Astrocyte (in vitro differentiated cells and primary cell): ENCODE results near the gene ATP2B3. TPM values are rescaled to one million over a fixed set of nuclear protein-coding genes. Genes with fewer than 3 reads are reported as not detected.

Experiments used
- DNase-seq: peaks from one replicate; pipeline ENCODE4 v3.0.0-alpha.2; 2010; ENCODE audit warnings: low read depth
- FAIRE-seq: peaks from 2 replicates; lab custom pipeline; 2011; peaks lifted over from hg19 to GRCh38; lab: Jason Lieb, UNC
- H2AFZ ChIP-seq: 2 replicates; pipeline ENCODE4 v1.6.0; 2012; ENCODE audit warnings: low read depth, low read length, inconsistent platforms
- H3K27ac ChIP-seq: 2 replicates; pipeline ENCODE4 v1.5.1; 2011; ENCODE audit warnings: low read depth, low read length, inconsistent platforms
- H3K27me3 ChIP-seq: 2 replicates; pipeline ENCODE4 v1.6.0; 2011; ENCODE audit warnings: low read length, inconsistent platforms; ENCODE audit not compliant: insufficient read depth
- H3K36me3 ChIP-seq: 2 replicates; pipeline ENCODE4 v1.5.1; 2011; ENCODE audit warnings: low read length, inconsistent platforms; ENCODE audit not compliant: insufficient read depth
- H3K4me1 ChIP-seq: 2 replicates; pipeline ENCODE4 v1.5.1; 2011; ENCODE audit warnings: low read length, inconsistent platforms; ENCODE audit not compliant: insufficient read depth
- H3K4me2 ChIP-seq: 2 replicates; pipeline ENCODE4 v1.6.0; 2012; ENCODE audit warnings: low read length, inconsistent platforms
- H3K4me3 ChIP-seq: 2 replicates; pipeline ENCODE4 v1.5.1; 2011; ENCODE audit warnings: low read depth, mild to moderate bottlenecking, low read length, inconsistent platforms; ENCODE audit not compliant: insufficient read depth
- H3K79me2 ChIP-seq: 2 replicates; pipeline ENCODE4 v1.6.0; 2012; ENCODE audit warnings: mild to moderate bottlenecking, low read length, inconsistent platforms; ENCODE audit not compliant: insufficient read depth
- H3K9ac ChIP-seq: 2 replicates; pipeline ENCODE4 v1.6.0; 2012; ENCODE audit warnings: mild to moderate bottlenecking, low read length, inconsistent platforms
- H3K9me3 ChIP-seq: 2 replicates; pipeline ENCODE4 v1.5.1; 2012; ENCODE audit warnings: low read depth, mild to moderate bottlenecking, low read length, inconsistent platforms; ENCODE audit not compliant: insufficient read depth
- H4K20me1 ChIP-seq: 2 replicates; pipeline ENCODE4 v1.6.0; 2012; ENCODE audit warnings: low read length, inconsistent platforms; ENCODE audit not compliant: insufficient read depth
- H3K27ac Mint-ChIP-seq: one replicate; pipeline ENCODE4 v1.8.0; 2021; ENCODE audit warnings: mild to moderate bottlenecking, mixed read lengths; ENCODE audit not compliant: unreplicated experiment
- H3K27me3 Mint-ChIP-seq: one replicate; pipeline ENCODE4 v1.8.0; 2021; ENCODE audit warnings: low read depth, mixed read lengths; ENCODE audit not compliant: unreplicated experiment
- H3K36me3 Mint-ChIP-seq: one replicate; pipeline ENCODE4 v1.8.0; 2021; ENCODE audit warnings: low read depth, mixed read lengths; ENCODE audit not compliant: unreplicated experiment
- H3K4me1 Mint-ChIP-seq: one replicate; pipeline ENCODE4 v1.8.0; 2021; ENCODE audit warnings: low read depth, mixed read lengths; ENCODE audit not compliant: unreplicated experiment
- H3K4me3 Mint-ChIP-seq: one replicate; pipeline ENCODE4 v1.8.0; 2021; ENCODE audit warnings: mild to moderate bottlenecking, moderate library complexity, mixed read lengths; ENCODE audit not compliant: unreplicated experiment
- H3K9me3 Mint-ChIP-seq: one replicate; pipeline ENCODE4 v1.8.0; 2021; ENCODE audit warnings: mild to moderate bottlenecking, mixed read lengths; ENCODE audit not compliant: unreplicated experiment
- CTCF ChIP-seq: IDR thresholded peaks from 2 replicates; pipeline ENCODE4 v1.5.1; 2011; ENCODE audit warnings: low read depth, mild to moderate bottlenecking, inconsistent platforms, low read length, moderate library complexity; ENCODE audit not compliant: insufficient read depth
- EZH2 ChIP-seq: IDR thresholded peaks from 2 replicates; pipeline ENCODE4 v1.6.1; 2012; ENCODE audit warnings: mild to moderate bottlenecking, low read length, inconsistent platforms; ENCODE audit not compliant: insufficient read depth
- total RNA-seq: library from RNA; stranded (reverse); gene quantifications from 2 replicates; pipeline ENCODE4 v1.2.1, GENCODE V29; 2021

Gene ATP2B3
- total RNA-seq, 1 donor from 2014 or later, result 0.52 TPM

- peak overlapping the region; percentile 73 for H3K27ac ChIP-seq
- no peak overlapping the region for H3K4me3 ChIP-seq
- H3K9me3 ChIP-seq, result no peaks in the 10 kb centered on the region
- no peaks in the 10 kb centered on the region for H4K20me1 ChIP-seq
- DNase-seq, result peak; percentile 68
- no peaks in the 10 kb centered on the region for H3K9me3 Mint-ChIP-seq
- H3K4me2 ChIP-seq, result peak overlapping the region; percentile 68
- H3K4me3 Mint-ChIP-seq, result no peak overlapping the region
- no peaks in the 10 kb centered on the region for H3K79me2 ChIP-seq
- no peak for FAIRE-seq
- H3K9ac ChIP-seq, result peak overlapping the region; percentile 62
- no peaks in the 10 kb centered on the region for H3K27me3 ChIP-seq
- H3K27me3 Mint-ChIP-seq, result peaks cover 1% of the 10 kb centered on the region
- no peak overlapping the region for H3K27ac Mint-ChIP-seq
- peaks cover 3% of the 10 kb centered on the region for H3K36me3 Mint-ChIP-seq
- TF ChIP-seq CTCF (no peak), EZH2 (no peak)
- no peaks in the 10 kb centered on the region for H3K36me3 ChIP-seq
- H2AFZ ChIP-seq, result no peak overlapping the region
- peaks cover 5% of the 10 kb centered on the region for H3K4me1 Mint-ChIP-seq
- H3K4me1 ChIP-seq, result peaks cover 26% of the 10 kb centered on the region
These were observed 40.6 kb upstream of the ATP2B3 start for GRCh38 chrX:153476666-153477363.

- FAIRE-seq (no peak), DNase-seq (no peak)
- Histone ChIP-seq H3K4me2 (peak overlapping the region; percentile 68), H3K4me3 (no peak overlapping the region), H4K20me1 (no peaks in the 10 kb centered on the region), H3K4me1 (peaks cover 23% of the 10 kb centered on the region), H2AFZ (no peak overlapping the region), H3K9ac (peak overlapping the region; percentile 62), H3K79me2 (no peaks in the 10 kb centered on the region), H3K27ac (peak overlapping the region; percentile 73), H3K27me3 (no peaks in the 10 kb centered on the region), H3K36me3 (no peaks in the 10 kb centered on the region), H3K9me3 (no peaks in the 10 kb centered on the region)
- no peak overlapping the region for H3K27ac Mint-ChIP-seq
- no peaks in the 10 kb centered on the region for H3K9me3 Mint-ChIP-seq
- peaks cover 1% of the 10 kb centered on the region for H3K27me3 Mint-ChIP-seq
- H3K36me3 Mint-ChIP-seq, result peaks cover 3% of the 10 kb centered on the region
- TF ChIP-seq CTCF, result no peak
- no peak for TF ChIP-seq EZH2
- no peak overlapping the region for H3K4me3 Mint-ChIP-seq
- H3K4me1 Mint-ChIP-seq, result peaks cover 2% of the 10 kb centered on the region
These were observed 40.0 kb upstream of the ATP2B3 start for GRCh38 chrX:153477364-153477857.

- no peak for TF ChIP-seq EZH2
- no peak for TF ChIP-seq CTCF
- H3K4me2 ChIP-seq, result peak overlapping the region; percentile 68
- H3K4me3 Mint-ChIP-seq, result no peak overlapping the region
- H3K79me2 ChIP-seq, result no peaks in the 10 kb centered on the region
- H3K4me1 ChIP-seq, result peaks cover 23% of the 10 kb centered on the region
- no peak overlapping the region for H3K4me3 ChIP-seq
- no peak for FAIRE-seq
- H3K9ac ChIP-seq, result peak overlapping the region; percentile 62
- no peaks in the 10 kb centered on the region for H3K9me3 Mint-ChIP-seq
- H3K36me3 Mint-ChIP-seq, result peaks cover 3% of the 10 kb centered on the region
- no peak overlapping the region for H3K27ac Mint-ChIP-seq
- H3K27me3 ChIP-seq, result no peaks in the 10 kb centered on the region
- peak; percentile 61 for DNase-seq
- no peaks in the 10 kb centered on the region for H4K20me1 ChIP-seq
- H3K36me3 ChIP-seq, result no peaks in the 10 kb centered on the region
- H3K4me1 Mint-ChIP-seq, result peaks cover 2% of the 10 kb centered on the region
- H3K27ac ChIP-seq, result peak overlapping the region; percentile 73
- H3K27me3 Mint-ChIP-seq, result peaks cover 1% of the 10 kb centered on the region
- no peak overlapping the region for H2AFZ ChIP-seq
- H3K9me3 ChIP-seq, result no peaks in the 10 kb centered on the region
These were observed 39.5 kb upstream of the ATP2B3 start for GRCh38 chrX:153477901-153478300.
